B cell (primary cell): ENCODE measurements around the gene PLIN5. TPM values are rescaled to one million over a fixed set of nuclear protein-coding genes. Genes with fewer than 3 reads are reported as not detected.

ENCODE experiments used
- ATAC-seq: fragments of 200-7000 bp; cut with Tn5 transposase; one replicate; pipeline ENCODE4 v1.10.0; 2021; ENCODE audit warnings: low read depth, mild to moderate bottlenecking, moderate number of reproducible peaks, moderate library complexity
- CTCF ChIA-PET: fragments of 350-600 bp; sonication (Branson Sonifier 250); formaldehyde crosslinking; loops from one replicate; lab custom pipeline; 2021; ENCODE audit warnings: antibody characterized with exemption, inconsistent platforms; lab: Charles Lee
- POLR2A ChIA-PET: fragments of 350-600 bp; sonication (Branson Sonifier 250); formaldehyde crosslinking; loops from one replicate; lab custom pipeline; 2021; ENCODE audit warnings: antibody characterized with exemption; lab: Charles Lee
- DNase-seq: peaks from one replicate; pipeline ENCODE4 v3.0.0; 2013
- H2AFZ ChIP-seq: 2 replicates; pipeline ENCODE4 v1.6.1; 2012; ENCODE audit warnings: mild to moderate bottlenecking, low read depth, low read length; ENCODE audit not compliant: insufficient read depth, poor library complexity, severe bottlenecking
- H3K27ac ChIP-seq, 2 donors: 1 replicate in 1 of 2; 2 replicates in 1 of 2; pipeline ENCODE4 v1.5.1; 2012 to 2013; ENCODE audit warnings: low read length in 2 of 2, mild to moderate bottlenecking in 2 of 2, moderate library complexity in 1 of 2
- H3K27me3 ChIP-seq, 4 experiments: fragments of 200-600 bp in 1 of 4; sonication (generic) in 1 of 4; replicated peaks in 1 of 4; 1 replicate in 2 of 4; 2 replicates in 2 of 4; pipeline versions ENCODE4 v1.6.1 to v1.7.0; 2013 to 2016; ENCODE audit warnings: low read length in 3 of 4, mild to moderate bottlenecking in 2 of 4, mixed read lengths in 1 of 4, moderate library complexity in 1 of 4; ENCODE audit not compliant: insufficient read depth in 4 of 4, control insufficient read depth in 3 of 4; ENCODE audit errors: control extremely low read depth in 1 of 4
- H3K36me3 ChIP-seq, 2 experiments: replicated peaks in 1 of 2; 1 replicate in 1 of 2; 2 replicates in 1 of 2; pipeline versions ENCODE4 v1.6.1 to v1.7.1; 2013; ENCODE audit warnings: low read length in 1 of 2; ENCODE audit not compliant: insufficient read depth in 2 of 2, control insufficient read depth in 1 of 2; ENCODE audit errors: control extremely low read depth in 1 of 2, extremely low read depth in 1 of 2
- H3K4me1 ChIP-seq, 2 donors: fragments of 200-600 bp in 1 of 2; sonication (generic) in 1 of 2; 1 replicate in 1 of 2; 2 replicates in 1 of 2; pipeline versions ENCODE4 v1.5.1 to v1.6.1; 2013 to 2017; ENCODE audit warnings: low read length in 2 of 2; ENCODE audit not compliant: control insufficient read depth in 2 of 2, insufficient read depth in 2 of 2
- H3K4me2 ChIP-seq: replicated peaks from 2 replicates; pipeline ENCODE3; 2012; ENCODE audit warnings: mild to moderate bottlenecking, low read depth, low read length; ENCODE audit not compliant: poor library complexity, severe bottlenecking
- H3K4me3 ChIP-seq, 5 experiments: fragments of 200-600 bp in 1 of 5; sonication (generic) in 1 of 5; 1 replicate in 3 of 5; 2 replicates in 2 of 5; pipeline versions ENCODE4 v1.5.1 to v1.7.0; 2011 to 2016; ENCODE audit warnings: low read length in 4 of 5, mild to moderate bottlenecking in 4 of 5, low read depth in 2 of 5, control low read depth in 1 of 5, moderate library complexity in 1 of 5; ENCODE audit not compliant: insufficient read depth in 1 of 5; ENCODE audit errors: control extremely low read depth in 1 of 5, extremely low read depth in 1 of 5
- H3K79me2 ChIP-seq: fragments of 200-600 bp; sonication (generic); one replicate; pipeline ENCODE4 v1.6.0; 2016; ENCODE audit warnings: low read length; ENCODE audit not compliant: control insufficient read depth, insufficient read depth
- H3K9ac ChIP-seq: fragments of 200-600 bp; sonication (generic); 2 replicates; pipeline ENCODE4 v1.6.1; 2017; ENCODE audit warnings: mild to moderate bottlenecking, low read length, moderate library complexity
- H3K9me3 ChIP-seq, 3 donors: one replicate each; pipeline versions ENCODE4 v1.6.1 to v1.7.1; 2013; ENCODE audit warnings: low read length in 2 of 3; ENCODE audit not compliant: control insufficient read depth in 2 of 3, insufficient read depth in 1 of 3; ENCODE audit errors: control extremely low read depth in 1 of 3
- H4K20me1 ChIP-seq: 2 replicates; pipeline ENCODE4 v1.6.0; 2012; ENCODE audit warnings: mild to moderate bottlenecking, low read length; ENCODE audit not compliant: insufficient read depth, control insufficient read depth, poor library complexity, severe bottlenecking
- H3K27ac Mint-ChIP-seq: one replicate; pipeline ENCODE4 v1.8.0; 2021; ENCODE audit warnings: mixed read lengths
- H3K27me3 Mint-ChIP-seq: one replicate; pipeline ENCODE4 v1.8.0; 2021; ENCODE audit warnings: mixed read lengths
- H3K4me1 Mint-ChIP-seq: one replicate; pipeline ENCODE4 v1.8.0; 2021; ENCODE audit warnings: mixed read lengths
- H3K4me3 Mint-ChIP-seq: one replicate; pipeline ENCODE4 v1.8.0; 2021; ENCODE audit warnings: mixed read lengths
- H3K9me3 Mint-ChIP-seq: one replicate; pipeline ENCODE4 v1.8.0; 2022; ENCODE audit warnings: mixed read lengths; ENCODE audit not compliant: insufficient read depth
- EZH2 ChIP-seq: IDR thresholded peaks from 2 replicates; pipeline ENCODE4 v1.6.1; 2012; ENCODE audit warnings: borderline replicate concordance, low read depth, mild to moderate bottlenecking, moderate library complexity, low read length; ENCODE audit not compliant: insufficient read depth, poor library complexity, severe bottlenecking
- WGBS: methylation state at CpG from one replicate; pipeline ENCODE4 v1.1.5; 2013; ENCODE audit warnings: missing lambda C conversion rate; ENCODE audit not compliant: insufficient coverage; 5-methylcytosine and 5-hydroxymethylcytosine counted together
- intact Hi-C: fragments of 100-400 bp; cut with micrococcal nuclease; formaldehyde crosslinking; loops from one replicate; pipeline ENCODE4 v1.10.0; 2022
- polyA plus RNA-seq: library from polyadenylated mRNA; depleted of rRNA; stranded (reverse); fragments of >200 nt; gene quantifications from 2 replicates; pipeline ENCODE4 v1.2.3, GENCODE V29; 2012
- total RNA-seq, 2 donors: library from RNA; stranded (reverse); fragments of 120-200 nt in 1 of 2; gene quantifications; 1 replicate in 1 of 2; 2 replicates in 1 of 2; pipeline versions ENCODE4 v1.2.3 to v1.2.4, GENCODE V29; 2013 to 2022
- TF ChIP-seq, protein P1 (sequence below): fragments of 200-600 bp; IDR thresholded peaks from one replicate; pipeline ENCODE4 v1.8.0; 2022; ENCODE audit warnings: antibody characterized with exemption, mild to moderate bottlenecking

Gene PLIN5
- total and polyA plus RNA-seq, 2 donors (not counting 1 experiment from before 2014, with no cell fraction given) = 0.15 to 0.27 TPM

DNA sequence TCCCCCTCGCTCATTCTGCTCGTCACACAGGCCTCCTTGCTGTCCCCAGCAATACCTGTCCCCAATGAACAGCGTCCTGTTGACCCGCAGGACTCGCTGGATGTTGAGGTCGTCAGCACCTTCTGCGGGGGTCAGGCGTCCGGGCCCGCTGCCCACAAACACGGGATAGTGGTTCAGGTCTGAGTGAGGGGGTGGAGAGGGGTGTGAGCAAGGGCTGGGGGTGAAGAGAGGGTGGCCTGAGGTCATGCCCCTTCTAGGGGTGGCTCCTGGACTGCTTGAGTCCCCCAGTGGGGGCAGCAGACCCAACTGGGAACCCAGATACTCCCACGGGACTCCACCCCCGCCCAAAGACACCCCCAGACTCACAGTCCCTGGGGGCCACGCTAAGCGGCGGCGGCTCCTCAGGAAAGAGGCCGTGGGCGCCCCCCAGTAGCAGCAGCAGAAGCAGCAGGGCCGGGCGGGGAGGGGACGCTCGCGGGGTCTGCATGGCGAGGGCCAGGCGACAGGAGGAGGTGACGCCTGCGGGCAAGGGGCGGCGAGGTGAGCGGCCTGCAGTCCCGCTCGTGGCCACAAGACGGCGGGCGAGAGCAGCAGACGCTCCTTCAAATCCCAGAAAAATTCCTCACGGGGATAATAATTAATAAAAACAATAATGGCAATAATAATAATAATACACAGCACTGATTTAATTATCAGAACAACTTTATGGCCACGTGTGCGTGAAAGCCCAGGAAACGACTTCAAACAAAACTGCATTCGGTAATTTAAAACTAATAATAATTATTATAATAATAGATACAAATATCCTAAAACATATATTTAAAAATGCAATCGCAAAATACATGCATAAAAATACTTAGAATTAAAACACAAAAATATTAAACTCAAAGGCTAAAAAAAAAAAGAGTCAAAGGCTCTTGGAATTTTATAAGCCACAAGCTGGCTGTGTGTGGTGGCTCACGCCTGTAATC is 23.2 kb upstream of the PLIN5 start:
- no peaks in the 10 kb centered on the region for H3K36me3 ChIP-seq
- Mint-ChIP-seq H3K9me3 (no peaks in the 10 kb centered on the region), H3K27ac (no peak overlapping the region), H3K4me1 (peaks cover 3% of the 10 kb centered on the region), H3K27me3 (peaks cover 5% of the 10 kb centered on the region), H3K4me3 (no peak overlapping the region)
- CTCF ChIA-PET = interaction anchor here (0.6 to 2.7 kb wide), 7 partner anchors 10 to 298 kb away, joined by 3 to 15 read pairs (median 3); no protein-coding TSS in a partner anchor
- H4K20me1 ChIP-seq = no peaks in the 10 kb centered on the region
- peak overlapping the region; percentile 51 for H3K4me2 ChIP-seq
- intact Hi-C loops = loop anchor here (5.0 kb wide), 1 partner anchor 79 kb away; the partner anchor contains the start of gene TNFAIP8L1
- H3K9ac ChIP-seq = no peak overlapping the region
- H2AFZ ChIP-seq = peak overlapping the region; percentile 51
- ATAC-seq (no peak), DNase-seq (peak; percentile 52)
- TF ChIP-seq, protein P1, sequence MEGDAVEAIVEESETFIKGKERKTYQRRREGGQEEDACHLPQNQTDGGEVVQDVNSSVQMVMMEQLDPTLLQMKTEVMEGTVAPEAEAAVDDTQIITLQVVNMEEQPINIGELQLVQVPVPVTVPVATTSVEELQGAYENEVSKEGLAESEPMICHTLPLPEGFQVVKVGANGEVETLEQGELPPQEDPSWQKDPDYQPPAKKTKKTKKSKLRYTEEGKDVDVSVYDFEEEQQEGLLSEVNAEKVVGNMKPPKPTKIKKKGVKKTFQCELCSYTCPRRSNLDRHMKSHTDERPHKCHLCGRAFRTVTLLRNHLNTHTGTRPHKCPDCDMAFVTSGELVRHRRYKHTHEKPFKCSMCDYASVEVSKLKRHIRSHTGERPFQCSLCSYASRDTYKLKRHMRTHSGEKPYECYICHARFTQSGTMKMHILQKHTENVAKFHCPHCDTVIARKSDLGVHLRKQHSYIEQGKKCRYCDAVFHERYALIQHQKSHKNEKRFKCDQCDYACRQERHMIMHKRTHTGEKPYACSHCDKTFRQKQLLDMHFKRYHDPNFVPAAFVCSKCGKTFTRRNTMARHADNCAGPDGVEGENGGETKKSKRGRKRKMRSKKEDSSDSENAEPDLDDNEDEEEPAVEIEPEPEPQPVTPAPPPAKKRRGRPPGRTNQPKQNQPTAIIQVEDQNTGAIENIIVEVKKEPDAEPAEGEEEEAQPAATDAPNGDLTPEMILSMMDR = peak; percentile 99
- TF ChIP-seq EZH2 = no peak
- peaks cover 0 to 14% (median 0%) of the 10 kb centered on the region in 3 donors for H3K9me3 ChIP-seq
- peaks cover 0 to 4% of the 10 kb centered on the region in 2 donors for H3K4me1 ChIP-seq
- no peak overlapping the region for H3K4me3 ChIP-seq
- H3K27ac ChIP-seq = no peak overlapping the region
- POLR2A ChIA-PET = interaction anchor here (0.7 kb wide), 1 partner anchor 102 kb away, joined by 5 read pairs; no protein-coding TSS in a partner anchor
- 55% methylated on average over 25 of the region's 44 CpGs for WGBS
- H3K79me2 ChIP-seq = no peaks in the 10 kb centered on the region
- peaks cover 0 to 11% (median 2%) of the 10 kb centered on the region in 4 experiments for H3K27me3 ChIP-seq
